Colonic mucosa (tissue), 4 donors: Measurements from ENCODE around the gene CD101. TPM values are rescaled to one million over a fixed set of nuclear protein-coding genes. Genes with fewer than 3 reads are reported as not detected.

Source experiments
- DNase-seq: peaks from one replicate; pipeline ENCODE4 v3.0.0-alpha.2; 2020
- H3K27ac ChIP-seq: fragments of 200-600 bp; one replicate; pipeline ENCODE4 v1.8.0; 2021
- H3K27me3 ChIP-seq: fragments of 200-600 bp; one replicate; pipeline ENCODE4 v1.8.0; 2021
- H3K36me3 ChIP-seq: fragments of 200-600 bp; one replicate; pipeline ENCODE4 v1.8.0; 2021
- H3K4me1 ChIP-seq: fragments of 200-600 bp; one replicate; pipeline ENCODE4 v1.8.0; 2021; ENCODE audit warnings: mild to moderate bottlenecking
- H3K4me3 ChIP-seq: fragments of 200-600 bp; one replicate; pipeline ENCODE4 v1.8.0; 2021
- H3K9ac ChIP-seq, 2 donors: one replicate each; pipeline ENCODE4 v1.7.0; 2013; ENCODE audit warnings: control low read depth in 2 of 2, low read depth in 2 of 2, low read length in 2 of 2
- H3K9me3 ChIP-seq: fragments of 200-600 bp; one replicate; pipeline ENCODE4 v1.8.0; 2021
- CTCF ChIP-seq: fragments of 200-600 bp; IDR thresholded peaks from one replicate; pipeline ENCODE4 v1.8.0; 2022; ENCODE audit warnings: antibody characterized with exemption, mild to moderate bottlenecking
- intact Hi-C: fragments of 100-400 bp; cut with DNase I; formaldehyde crosslinking; loops from one replicate; pipeline ENCODE4 v1.14.1; 2022
- total RNA-seq, 2 donors: library from RNA; stranded (reverse); fragmentation: NEBNext Ultra II Directional in 1 of 2; extraction: Animal tissue kit (Norgen Biotek cat#: 25700) in 1 of 2; gene quantifications; one replicate each; pipeline ENCODE4 v1.2.1, GENCODE V29; 2021
- donor health status: healthy.
- donor health status: DM: no; HTN: no; CAD: no.
- donor health status: DM: no; HTN: no; CAD: no.

The CD101 gene
- total RNA-seq, 2 donors from 2014 or later = 1.8 to 1.9 TPM

- no peak for TF ChIP-seq CTCF
- no peaks in the 10 kb centered on the region for H3K36me3 ChIP-seq
- H3K9ac ChIP-seq = no peak overlapping the region
- H3K27me3 ChIP-seq = no peaks in the 10 kb centered on the region
- H3K4me3 ChIP-seq = no peak overlapping the region
- no peaks in the 10 kb centered on the region for H3K9me3 ChIP-seq
- DNase-seq = no peak
- intact Hi-C loops = no loop called here
- H3K4me1 ChIP-seq = no peaks in the 10 kb centered on the region
- no peak overlapping the region for H3K27ac ChIP-seq
Observed at GRCh38 chr1:117077267-117077666, 75.7 kb downstream of the CD101 start.

DNA sequence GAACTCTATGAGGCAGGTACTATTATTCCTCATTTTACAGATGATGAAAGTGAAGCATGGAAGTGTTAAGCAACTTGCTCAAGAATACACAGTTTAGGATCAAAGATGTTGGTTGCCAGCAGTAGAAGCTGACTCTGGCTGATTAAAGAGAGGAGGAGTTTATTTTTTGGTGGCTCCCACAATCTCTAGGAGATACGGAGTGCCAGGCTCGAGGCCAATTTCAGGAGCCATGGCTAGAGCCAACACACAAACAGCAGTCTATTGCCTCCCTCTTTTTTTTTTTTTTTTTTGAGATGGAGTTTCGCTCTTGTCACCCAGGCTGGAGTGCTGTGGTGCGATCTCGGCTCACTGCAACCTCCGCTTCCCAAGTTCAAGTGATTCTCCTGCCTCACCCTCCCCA lies 78.2 kb downstream of the CD101 start:
- Histone ChIP-seq H3K27me3 (no peaks in the 10 kb centered on the region), H3K4me1 (no peaks in the 10 kb centered on the region), H3K9me3 (no peaks in the 10 kb centered on the region), H3K27ac (no peak overlapping the region), H3K9ac (no peak overlapping the region), H3K36me3 (no peaks in the 10 kb centered on the region), H3K4me3 (no peak overlapping the region)
- no peak for TF ChIP-seq CTCF
- no peak for DNase-seq
- intact Hi-C loops = no loop called here

DNA sequence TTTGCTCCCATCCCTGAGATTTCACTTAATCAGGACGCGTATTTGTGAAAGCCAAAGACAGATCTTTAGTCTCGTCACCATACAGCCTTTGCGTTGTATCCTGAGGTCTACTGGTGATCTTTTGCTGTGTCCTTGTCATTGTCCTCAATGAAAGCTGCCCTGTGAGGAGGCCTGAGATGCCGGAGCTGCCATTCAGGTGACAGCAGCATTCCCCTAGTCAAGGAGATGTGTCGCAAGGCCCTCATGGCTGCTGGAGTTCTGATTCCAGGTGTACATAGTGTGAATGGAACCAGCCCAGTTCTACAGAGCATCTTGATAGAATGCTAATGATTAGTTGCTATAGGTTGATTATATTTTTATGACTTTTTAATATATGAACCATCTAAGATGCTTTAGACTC lies 82.7 kb downstream of the CD101 start:
- no peaks in the 10 kb centered on the region for H3K36me3 ChIP-seq
- no peak for TF ChIP-seq CTCF
- intact Hi-C loops = no loop called here

More for the DNA sequence above, 82.7 kb downstream of the CD101 start:
- no peak for DNase-seq
- Histone ChIP-seq H3K4me3 (no peak overlapping the region), H3K4me1 (no peaks in the 10 kb centered on the region), H3K27me3 (no peaks in the 10 kb centered on the region), H3K9ac (no peak overlapping the region), H3K27ac (no peak overlapping the region), H3K9me3 (no peaks in the 10 kb centered on the region)

Other genes starting within 250 kb of the CD101 start
- gene CD2, start 247.3 kb upstream of the CD101 start, total RNA-seq = 1 to 10 TPM; 2.9 to 3.8 TPM
- gene PTGFRN, start 91.8 kb upstream of the CD101 start, total RNA-seq = 10 to 100 TPM; 94.9 TPM
- 10 to 100 TPM; 25.0 to 50.5 TPM for gene TTF2, start 58.6 kb downstream of the CD101 start, total RNA-seq
- gene TRIM45, start 120.0 kb downstream of the CD101 start, total RNA-seq = 1 to 10 TPM; 1.2 to 4.1 TPM
- gene VTCN1, start 209.2 kb downstream of the CD101 start, total RNA-seq = not detected